Esophagus squamous epithelium (tissue), 5 donors: ENCODE data around the gene PTX3. TPM values are rescaled to one million over a fixed set of nuclear protein-coding genes. Genes with fewer than 3 reads are reported as not detected.
A peak's percentile ranks its signal among the peaks of the same experiment; 100 is the strongest.

Experiments
- DNase-seq: peaks from one replicate; lab custom pipeline; 2025; lab: John Stamatoyannopoulos, UW
- H3K27ac ChIP-seq, 4 donors: fragments of 200-600 bp; sonication (generic); one replicate each; pipeline ENCODE4 v1.5.1; 2016 to 2019; ENCODE audit warnings: mild to moderate bottlenecking in 1 of 4
- H3K27me3 ChIP-seq, 4 donors: fragments of 200-600 bp; sonication (generic); 1 replicate in 3 of 4; 2 replicates in 1 of 4; pipeline versions ENCODE4 v1.5.1 to v1.6.0; 2017 to 2021; ENCODE audit warnings: antibody characterized with exemption in 1 of 4
- H3K36me3 ChIP-seq, 3 donors: fragments of 200-600 bp; sonication (generic); one replicate each; pipeline ENCODE4 v1.5.1; 2016 to 2019
- H3K4me1 ChIP-seq, 3 donors: fragments of 200-600 bp; sonication (generic); one replicate each; pipeline ENCODE4 v1.5.1; 2017 to 2019
- H3K4me3 ChIP-seq, 4 donors: fragments of 200-600 bp; sonication (generic); 1 replicate in 3 of 4; 2 replicates in 1 of 4; pipeline ENCODE4 v1.5.1; 2016 to 2019; ENCODE audit warnings: mild to moderate bottlenecking in 2 of 4, moderate library complexity in 1 of 4
- H3K9me3 ChIP-seq, 3 donors: fragments of 200-600 bp; sonication (generic); one replicate each; pipeline ENCODE4 v1.5.1; 2016 to 2019
- POLR2A ChIP-seq, 4 donors: fragments of 450-650 bp; IDR thresholded peaks; one replicate each; pipeline ENCODE4 v1.6.1; 2017; ENCODE audit warnings: antibody characterized with exemption in 4 of 4, mild to moderate bottlenecking in 4 of 4, moderate library complexity in 3 of 4
- WGBS, 2 donors: methylation state at CpG; one replicate each; pipeline ENCODE4 v1.1.5; 2018; 5-methylcytosine and 5-hydroxymethylcytosine counted together
- intact Hi-C: fragments of 100-400 bp; cut with DNase I; formaldehyde crosslinking; loops from one replicate; pipeline ENCODE4 v1.15.0; 2022
- total RNA-seq, 4 donors: library from RNA; depleted of rRNA; stranded (reverse); fragments of >200 nt; gene quantifications; one replicate each; pipeline ENCODE4 v1.1.0, GENCODE V29; 2016
- TF ChIP-seq, protein P1 (sequence below), 6 experiments: fragments of 450-650 bp in 4 of 6; fragments of 200-600 bp in 2 of 6; sonication (generic) in 2 of 6; IDR thresholded peaks; one replicate each; pipeline ENCODE4 v1.5.1; 2016 to 2019; ENCODE audit warnings: antibody characterized with exemption in 6 of 6, mild to moderate bottlenecking in 4 of 6, moderate library complexity in 4 of 6
- donor health status: DM: yes; HTN: yes; CAD: no.

PTX3 gene
- total RNA-seq, 4 donors from 2014 or later = 0.57 to 2.3 (median 1.7) TPM; not detected in 1

DNA sequence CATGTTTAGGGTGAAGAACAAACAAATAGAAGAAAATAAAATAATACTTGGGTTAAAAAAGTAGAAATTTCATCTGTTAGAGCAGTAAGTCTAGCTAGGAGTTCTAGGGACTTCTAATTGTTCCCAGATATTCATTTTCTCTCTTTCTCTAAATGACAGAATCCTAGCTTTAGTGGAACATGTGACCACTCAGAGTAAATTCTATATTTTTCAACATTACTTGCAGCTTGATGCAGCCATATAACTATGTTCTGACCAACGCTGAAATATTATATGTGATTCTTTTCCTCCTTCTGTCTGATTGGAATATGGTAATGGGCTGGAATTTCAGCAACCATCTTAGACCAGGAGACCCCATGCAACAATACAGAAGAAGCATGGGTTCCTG lies 8.1 kb downstream of the PTX3 start:
- intact Hi-C loops = no loop called here
- Histone ChIP-seq H3K4me3 (no peak overlapping the region), H3K4me1 (no peaks in the 10 kb centered on the region), H3K9me3 (no peaks in the 10 kb centered on the region), H3K36me3 (no peaks in the 10 kb centered on the region), H3K27ac (no peak overlapping the region), H3K27me3 (peaks cover 0 to under 1% (median 0%) of the 10 kb centered on the region in 4 donors)
- no peak for DNase-seq
- TF ChIP-seq, protein P1, sequence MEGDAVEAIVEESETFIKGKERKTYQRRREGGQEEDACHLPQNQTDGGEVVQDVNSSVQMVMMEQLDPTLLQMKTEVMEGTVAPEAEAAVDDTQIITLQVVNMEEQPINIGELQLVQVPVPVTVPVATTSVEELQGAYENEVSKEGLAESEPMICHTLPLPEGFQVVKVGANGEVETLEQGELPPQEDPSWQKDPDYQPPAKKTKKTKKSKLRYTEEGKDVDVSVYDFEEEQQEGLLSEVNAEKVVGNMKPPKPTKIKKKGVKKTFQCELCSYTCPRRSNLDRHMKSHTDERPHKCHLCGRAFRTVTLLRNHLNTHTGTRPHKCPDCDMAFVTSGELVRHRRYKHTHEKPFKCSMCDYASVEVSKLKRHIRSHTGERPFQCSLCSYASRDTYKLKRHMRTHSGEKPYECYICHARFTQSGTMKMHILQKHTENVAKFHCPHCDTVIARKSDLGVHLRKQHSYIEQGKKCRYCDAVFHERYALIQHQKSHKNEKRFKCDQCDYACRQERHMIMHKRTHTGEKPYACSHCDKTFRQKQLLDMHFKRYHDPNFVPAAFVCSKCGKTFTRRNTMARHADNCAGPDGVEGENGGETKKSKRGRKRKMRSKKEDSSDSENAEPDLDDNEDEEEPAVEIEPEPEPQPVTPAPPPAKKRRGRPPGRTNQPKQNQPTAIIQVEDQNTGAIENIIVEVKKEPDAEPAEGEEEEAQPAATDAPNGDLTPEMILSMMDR (IDR thresholded peaks at IDR 0.05) = no peak
- TF ChIP-seq POLR2A (IDR thresholded peaks at IDR 0.05) = no peak
- WGBS, 2 donors = 65 to 71% methylated on average over 1 of the region's 1 CpG

DNA sequence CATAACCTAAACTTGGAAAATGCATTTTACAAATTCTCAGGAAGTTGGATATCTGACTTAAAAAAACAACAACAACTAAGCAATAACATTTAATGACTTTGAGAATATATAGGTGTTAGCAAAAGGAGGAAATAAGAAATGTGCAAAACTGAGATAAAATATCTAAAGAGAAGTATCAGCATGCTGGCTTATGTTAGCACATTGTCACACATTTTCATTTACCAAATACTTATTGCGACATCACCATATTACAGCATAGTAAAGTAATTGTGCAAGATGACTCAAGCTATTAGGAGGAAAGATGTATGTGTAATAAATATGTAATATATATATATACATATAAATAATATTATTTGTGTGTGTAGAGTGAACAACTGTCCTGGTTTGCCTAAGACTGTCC lies 9.2 kb downstream of the PTX3 start:
- Histone ChIP-seq H3K9me3 (no peaks in the 10 kb centered on the region), H3K36me3 (no peaks in the 10 kb centered on the region), H3K4me3 (no peak overlapping the region), H3K27ac (no peak overlapping the region), H3K4me1 (no peaks in the 10 kb centered on the region), H3K27me3 (no peaks in the 10 kb centered on the region)
- intact Hi-C loops = no loop called here
- WGBS, 2 donors = 78 to 81% methylated on average over 1 of the region's 1 CpG
- no peak for DNase-seq
- TF ChIP-seq, protein P1 (IDR thresholded peaks at IDR 0.05) = no peak
- no peak for TF ChIP-seq POLR2A (IDR thresholded peaks at IDR 0.05)

DNA sequence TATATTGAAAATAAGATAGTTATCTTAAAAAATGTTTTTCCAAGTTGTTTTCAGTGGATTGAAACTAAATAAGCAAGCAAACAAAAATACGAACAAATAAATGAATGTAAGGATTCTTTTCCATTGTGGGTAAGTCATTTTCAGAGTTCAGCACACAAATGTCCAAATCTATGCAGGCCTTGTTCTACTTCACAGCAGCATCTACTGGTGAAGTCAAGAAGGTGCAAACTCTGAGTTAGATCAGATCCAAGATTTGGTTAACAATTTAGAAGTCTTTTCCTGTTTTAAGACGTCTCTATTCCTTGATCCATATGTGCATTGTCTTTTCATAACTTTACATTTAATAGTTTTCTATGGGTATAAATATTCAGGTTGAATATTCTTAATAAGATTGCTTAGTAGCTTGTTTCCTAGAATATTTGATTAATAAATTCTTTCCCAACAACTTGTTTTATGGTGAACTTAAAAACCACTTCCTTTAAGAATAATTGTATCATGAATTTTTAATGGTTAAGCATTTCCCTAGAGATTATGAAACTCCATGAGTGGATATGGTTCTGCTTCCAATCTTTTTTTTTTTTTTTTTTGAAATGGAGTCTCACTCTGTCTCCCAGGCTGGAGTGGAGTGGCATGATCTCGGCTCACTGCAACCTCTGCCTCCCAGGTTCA lies 10.5 kb downstream of the PTX3 start:
- no peaks in the 10 kb centered on the region for H3K27me3 ChIP-seq
- 51 to 54% methylated on average over 3 of the region's 3 CpGs for WGBS, 2 donors
- no peak overlapping the region for H3K27ac ChIP-seq
- H3K4me1 ChIP-seq = no peaks in the 10 kb centered on the region
- TF ChIP-seq POLR2A (IDR thresholded peaks at IDR 0.05) = no peak
- TF ChIP-seq, protein P1 (IDR thresholded peaks at IDR 0.05) = peak in 3 of 6 experiments; percentile 8 to 24 (median 20)
- no peak overlapping the region for H3K4me3 ChIP-seq
- no peak for DNase-seq
- intact Hi-C loops = no loop called here
- H3K9me3 ChIP-seq = no peaks in the 10 kb centered on the region
- H3K36me3 ChIP-seq = no peaks in the 10 kb centered on the region

DNA sequence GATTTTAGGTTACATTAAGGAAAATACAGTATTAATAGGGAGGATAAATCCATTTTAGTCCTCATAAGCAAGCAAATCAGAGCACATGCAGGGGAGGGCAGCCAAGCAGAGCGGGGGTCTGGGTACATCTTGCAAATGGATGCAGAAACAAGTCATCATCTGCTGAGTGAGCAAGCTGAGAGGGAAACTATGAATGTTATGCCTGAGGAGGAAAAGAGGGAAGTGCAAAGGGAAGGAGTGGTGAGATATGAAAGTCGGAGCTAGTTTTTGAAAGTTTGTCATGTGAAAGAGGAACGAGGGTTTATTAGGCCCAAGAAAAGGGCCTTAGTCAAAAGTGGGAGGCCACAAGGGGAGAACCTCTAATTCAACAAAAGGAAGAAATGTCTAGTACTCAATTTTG lies 15.4 kb downstream of the PTX3 start:
- WGBS, 2 donors = 53 to 77% methylated on average over 3 of the region's 3 CpGs
- Histone ChIP-seq H3K27me3 (no peaks in the 10 kb centered on the region), H3K9me3 (no peaks in the 10 kb centered on the region), H3K4me3 (no peak overlapping the region), H3K36me3 (no peaks in the 10 kb centered on the region), H3K27ac (no peak overlapping the region), H3K4me1 (no peaks in the 10 kb centered on the region)
- intact Hi-C loops = no loop called here
- TF ChIP-seq, protein P1 (IDR thresholded peaks at IDR 0.05) = no peak
- TF ChIP-seq POLR2A (IDR thresholded peaks at IDR 0.05) = no peak
- DNase-seq = no peak

DNA sequence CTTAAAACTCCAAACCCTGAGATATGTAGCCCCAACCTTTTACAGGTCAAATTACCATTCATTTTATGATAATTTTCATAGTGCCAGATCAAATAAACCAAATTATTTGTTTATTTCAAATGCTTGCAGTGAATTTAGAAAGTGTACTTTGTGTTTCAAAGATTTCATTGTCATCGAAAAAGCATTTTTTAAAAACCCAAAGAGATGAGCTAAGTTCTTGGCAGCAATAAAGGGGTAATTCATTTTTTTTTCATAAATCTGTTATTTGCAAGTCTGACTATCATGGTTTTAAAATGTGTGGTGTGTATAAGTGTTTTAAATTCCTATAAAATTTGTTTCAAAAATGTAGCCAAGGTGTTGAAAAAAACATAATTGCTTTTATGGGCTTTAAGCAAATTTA lies 17.2 kb downstream of the PTX3 start:
- Histone ChIP-seq H3K4me3 (no peak overlapping the region), H3K9me3 (no peaks in the 10 kb centered on the region), H3K27ac (no peak overlapping the region), H3K36me3 (no peaks in the 10 kb centered on the region), H3K27me3 (no peaks in the 10 kb centered on the region), H3K4me1 (no peaks in the 10 kb centered on the region)
- 43 to 47% methylated on average over 1 of the region's 1 CpG for WGBS, 2 donors
- intact Hi-C loops = no loop called here
- TF ChIP-seq, protein P1 (IDR thresholded peaks at IDR 0.05) = no peak
- TF ChIP-seq POLR2A (IDR thresholded peaks at IDR 0.05) = no peak
- no peak for DNase-seq
